GM21576 (cell line): ENCODE results near the gene KRT26.
A peak's percentile ranks its signal among the peaks of the same experiment; 100 is the strongest.
"Not testable (repeated sequence)": the region's sequence is repeated elsewhere in the genome, so short reads cannot be mapped to it uniquely, and the experiment has no call there.

Experiments
- ATAC-seq: cut with Tn5 transposase; IDR thresholded peaks from one replicate; pipeline ENCODE4 v1.9.1; 2021; ENCODE audit warnings: mild to moderate bottlenecking, moderate library complexity; ENCODE audit not compliant: unreplicated experiment

KRT26 gene, protein sequence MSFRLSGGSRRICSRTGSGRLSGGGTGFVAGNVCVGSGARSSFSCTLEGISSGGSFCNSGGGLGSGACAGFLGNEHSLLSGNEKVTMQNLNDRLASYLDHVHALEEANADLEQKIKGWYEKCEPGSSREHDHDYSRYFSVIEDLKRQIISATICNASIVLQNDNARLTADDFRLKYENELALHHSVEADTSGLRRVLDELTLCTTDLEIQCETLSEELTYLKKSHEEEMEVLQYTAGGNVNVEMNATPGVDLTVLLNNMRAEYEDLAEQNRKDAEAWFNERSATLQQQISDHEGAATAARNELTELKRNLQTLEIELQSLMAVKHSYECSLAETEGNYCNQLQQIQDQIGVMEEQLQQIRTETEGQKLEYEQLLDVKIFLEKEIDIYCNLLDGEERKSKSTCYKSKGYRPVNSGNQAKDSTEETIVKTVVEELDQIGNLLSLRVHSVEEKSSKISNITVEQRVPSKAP

DNA sequence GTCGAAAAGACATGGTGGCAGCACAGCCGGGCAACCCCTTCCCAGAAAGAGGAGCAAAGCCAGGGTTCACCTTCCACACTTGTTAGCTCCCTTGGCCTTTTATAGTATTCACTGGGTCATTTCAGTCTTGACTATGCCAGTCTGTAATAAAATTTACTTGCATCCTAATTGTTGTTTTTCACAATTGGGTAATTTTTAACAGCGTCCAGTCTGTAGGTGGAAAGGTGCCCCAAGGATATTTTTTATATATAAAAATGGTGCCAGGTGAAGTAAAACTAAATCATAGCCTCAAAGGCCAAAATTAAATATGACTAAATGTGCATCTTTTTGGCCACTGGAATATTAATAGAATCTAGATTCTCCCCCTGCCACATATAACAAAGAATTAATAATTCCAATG lies at the start of gene KRT26:
Gene KRT26 (minus strand): TSS at position 101 of the 400 bp plus-strand sequence. CDS start 88 bp downstream, at position 13.
- ATAC-seq: no peak

DNA sequence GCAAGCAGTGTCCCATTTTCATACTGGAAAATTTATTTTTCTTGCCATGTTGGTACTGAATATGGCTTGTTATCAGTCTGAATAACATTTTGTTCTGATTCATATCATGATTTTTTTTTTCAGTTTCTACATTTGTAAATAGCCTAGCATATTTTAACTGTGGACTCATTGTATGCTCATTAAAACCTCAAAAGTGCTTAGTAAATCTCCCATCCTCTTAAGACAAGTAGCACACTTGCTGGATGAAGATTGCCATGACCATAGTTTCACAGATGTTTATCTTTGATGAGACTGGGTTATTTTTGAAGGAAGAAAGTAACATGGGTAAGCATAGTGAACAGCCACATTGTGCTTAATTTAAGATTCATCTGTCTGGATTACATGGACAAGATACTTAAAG lies 49.5 kb upstream of the KRT26 start:
- no peak for ATAC-seq

DNA sequence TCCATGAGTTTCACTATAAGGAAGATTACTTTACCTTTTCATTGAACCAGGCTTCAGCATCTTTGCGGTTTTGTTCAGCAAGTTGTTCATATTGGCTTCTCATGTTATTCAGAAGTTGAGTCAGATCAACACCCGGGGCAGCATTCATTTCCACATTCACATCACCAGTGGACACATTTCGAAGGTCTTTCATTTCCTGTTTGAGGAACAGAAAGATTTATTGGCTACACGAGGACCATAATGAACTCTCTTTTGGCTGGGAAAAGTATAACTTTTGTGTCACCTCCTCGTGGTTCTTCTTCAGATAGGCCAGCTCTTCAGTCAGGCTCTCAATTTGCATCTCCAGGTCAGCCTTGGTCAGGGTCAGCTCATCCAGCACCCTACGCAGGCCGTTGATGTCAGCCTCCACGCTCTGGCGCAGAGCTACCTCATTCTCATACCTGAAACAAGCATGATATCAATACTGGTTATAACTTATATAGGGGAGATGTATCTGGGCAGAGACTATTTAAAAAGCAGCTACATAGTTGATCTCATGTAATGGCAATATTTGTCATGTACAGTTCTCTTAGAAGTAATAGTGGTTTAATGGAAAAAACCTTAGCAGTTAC lies 48.3 kb upstream of the KRT26 start:
- no peak for ATAC-seq

DNA sequence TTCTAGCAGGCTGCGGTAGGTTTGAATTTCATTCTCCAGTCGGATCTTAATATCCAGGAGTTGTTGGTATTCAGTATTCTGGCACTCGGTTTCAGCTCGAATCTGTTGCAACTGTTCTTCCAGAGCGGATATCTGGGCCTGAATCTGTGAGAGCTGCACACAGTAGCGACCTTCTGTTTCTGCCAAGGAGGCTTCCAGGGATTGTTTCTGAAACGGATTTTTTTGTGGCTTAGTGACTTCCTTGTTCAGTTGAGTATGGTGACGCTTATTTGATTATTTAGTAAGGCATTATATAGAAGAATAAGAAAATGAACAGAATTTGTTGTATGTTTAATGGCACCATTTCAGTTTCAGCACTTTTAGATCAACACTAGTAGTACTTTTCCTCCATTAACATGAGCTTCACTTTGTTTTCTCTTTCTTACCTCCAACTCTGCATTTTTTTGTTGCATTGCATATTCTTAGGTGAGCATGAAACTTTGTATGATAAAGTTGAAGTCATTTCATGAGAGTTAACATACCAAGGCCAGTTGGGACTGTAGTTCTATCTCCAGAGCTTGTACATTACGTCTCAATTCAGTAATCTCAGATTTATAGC lies 47.6 kb upstream of the KRT26 start:
- ATAC-seq: no peak

DNA sequence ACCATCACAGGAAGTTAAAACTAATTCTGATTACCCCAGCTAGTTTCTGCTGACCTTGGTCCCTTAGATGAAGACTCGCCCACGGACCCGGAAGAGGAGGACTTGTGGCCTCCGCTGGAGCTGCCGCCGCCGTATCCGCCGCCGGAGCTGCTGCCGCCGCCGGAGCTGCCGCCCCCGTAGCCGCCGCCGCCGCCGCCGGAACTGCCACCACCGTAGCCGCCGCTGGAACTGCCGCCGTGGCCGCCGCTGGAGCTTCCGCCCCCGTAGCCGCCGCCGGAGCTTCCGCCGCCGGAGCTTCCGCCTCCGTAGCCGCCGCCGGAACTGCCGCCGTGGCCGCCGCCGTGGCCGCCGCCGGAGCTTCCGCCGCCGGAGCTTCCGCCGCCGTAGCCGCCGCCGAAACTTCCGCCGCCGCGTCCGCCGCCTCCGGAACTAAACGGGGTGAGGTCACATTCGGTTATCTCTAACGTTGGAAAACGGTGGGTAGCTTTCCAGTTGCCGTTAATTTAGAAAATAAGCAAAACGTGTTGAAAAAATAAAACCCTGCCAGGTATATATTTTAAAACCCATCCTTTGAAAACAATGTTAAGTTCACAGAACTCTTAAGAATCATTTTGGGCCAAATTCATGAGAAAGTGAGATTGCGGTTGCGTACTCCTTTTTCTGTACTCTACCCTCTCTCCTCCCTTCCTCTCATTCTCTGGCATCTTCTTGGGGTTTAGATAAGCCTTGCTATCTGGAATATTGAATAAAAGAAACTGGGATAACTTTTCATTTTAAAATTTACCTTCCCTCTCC lies 46.9 kb upstream of the KRT26 start:
- ATAC-seq: peak; percentile 73

DNA sequence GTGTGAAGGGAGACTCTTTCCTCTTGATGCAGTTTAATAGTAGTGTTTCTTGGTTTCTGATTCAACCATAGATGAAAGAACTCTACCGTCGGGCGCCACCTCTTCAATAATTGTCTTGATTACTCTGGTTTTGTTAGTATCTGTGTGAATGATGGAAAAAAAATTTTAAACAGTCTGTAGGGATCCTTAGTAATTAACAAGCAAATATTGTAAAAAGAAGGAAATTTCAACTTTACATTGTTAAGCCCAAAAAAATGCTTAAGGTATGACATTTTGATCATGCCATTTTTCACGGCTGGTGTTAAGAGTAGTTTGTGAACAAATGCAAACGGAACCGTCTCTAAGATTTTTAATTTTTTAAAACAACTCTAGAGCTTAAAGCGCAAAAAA lies 46.3 kb upstream of the KRT26 start:
- no peak for ATAC-seq

DNA sequence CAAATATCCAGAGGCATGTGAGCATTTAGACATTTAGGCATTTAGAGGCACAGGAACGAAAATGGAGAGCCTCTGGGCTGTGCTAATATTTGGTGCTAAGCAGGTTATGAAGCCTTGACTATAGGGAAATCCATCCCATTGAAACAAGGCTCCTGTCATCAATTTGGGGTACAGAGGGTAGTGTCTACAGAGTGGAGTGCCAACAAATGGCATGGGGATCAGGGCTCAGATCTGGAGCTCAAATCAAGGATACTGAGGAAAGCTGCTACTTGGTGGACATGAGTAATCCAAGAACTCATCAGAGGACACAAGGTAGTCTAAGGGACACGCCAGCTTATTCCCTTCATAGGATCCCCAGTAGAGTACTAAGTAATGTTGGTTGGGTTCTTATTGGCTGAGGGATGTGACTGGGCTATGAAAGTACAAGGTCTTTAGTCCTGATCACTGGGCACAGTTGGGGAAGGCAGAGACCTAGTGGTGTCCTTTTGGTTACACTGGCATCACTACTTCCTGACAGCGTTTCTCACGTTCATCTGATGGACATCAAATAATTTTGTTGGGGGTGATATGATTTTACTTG lies 45.2 kb upstream of the KRT26 start:
- no peak for ATAC-seq

DNA sequence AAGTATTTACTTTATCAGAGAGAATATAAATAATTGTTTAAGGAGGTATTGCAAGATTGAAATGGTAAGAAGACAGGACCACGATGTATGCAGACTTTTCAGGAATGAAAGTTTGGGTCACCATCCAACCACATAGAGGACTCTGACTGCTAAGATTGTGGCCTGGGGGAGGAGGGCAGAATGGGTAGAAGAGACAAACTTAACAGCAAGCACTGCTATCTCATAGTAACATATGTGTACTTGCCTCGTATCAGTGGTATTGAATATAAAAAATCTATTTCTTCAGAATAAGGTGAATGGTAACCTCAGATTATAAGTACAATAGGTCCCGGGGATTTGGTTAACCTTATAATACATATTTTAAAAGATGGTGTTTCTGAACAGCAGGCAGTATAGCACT lies 44.6 kb upstream of the KRT26 start:
- ATAC-seq: no peak

DNA sequence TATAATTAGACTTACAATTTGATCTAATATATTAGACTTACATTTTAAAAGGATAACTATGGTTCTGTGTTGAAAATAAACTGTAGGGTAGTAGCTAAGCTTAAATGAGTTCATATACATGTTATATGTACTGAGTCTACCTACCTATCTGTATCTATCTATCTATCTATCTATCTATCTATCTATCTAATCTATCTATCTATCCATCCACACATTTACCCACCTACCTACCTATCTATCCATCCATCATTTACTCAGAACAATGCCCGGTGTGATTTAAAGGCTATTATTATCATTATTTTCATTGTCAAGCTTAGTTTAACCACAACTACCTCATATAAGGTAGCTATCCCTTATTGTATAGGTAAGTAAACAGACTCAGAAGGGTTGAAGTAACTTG lies 43.4 kb upstream of the KRT26 start:
- ATAC-seq: no peak

DNA sequence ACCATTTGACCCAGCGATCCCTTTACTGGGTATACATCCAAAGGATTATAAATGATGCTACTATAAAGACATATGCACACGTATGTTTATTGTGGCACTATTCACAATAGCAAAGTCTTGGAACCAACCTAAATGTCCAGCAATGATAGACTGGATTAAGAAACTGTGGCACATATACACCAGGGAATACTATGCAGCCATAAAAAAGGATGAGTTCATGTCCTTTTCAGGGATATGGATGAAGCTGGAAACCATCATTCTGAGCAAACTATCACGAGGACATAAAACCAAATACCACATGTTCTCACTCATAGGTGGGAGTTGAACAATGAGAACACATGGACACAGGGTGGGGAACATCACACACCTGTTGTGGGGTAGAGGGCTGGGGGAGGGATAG lies 42.7 kb upstream of the KRT26 start:
- ATAC-seq: not testable (repeated sequence)

DNA sequence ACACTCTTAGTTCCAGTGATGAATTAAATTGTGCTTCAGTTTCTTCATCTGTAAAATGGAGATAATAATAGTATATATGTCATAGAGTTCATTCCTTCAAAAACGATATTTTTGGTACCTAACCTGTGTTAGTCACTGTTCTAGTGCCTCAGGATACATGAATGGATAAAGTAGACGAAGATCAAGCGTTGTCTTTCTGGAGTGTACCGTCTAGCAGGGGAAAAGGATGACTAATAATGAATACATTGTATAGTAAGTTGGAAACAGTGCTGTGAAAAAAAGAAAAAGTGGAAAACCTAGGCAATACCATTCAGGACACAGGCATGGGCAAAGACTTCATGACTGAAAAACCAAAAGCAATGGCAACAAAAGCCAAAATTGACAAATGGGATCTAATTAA lies 41.8 kb upstream of the KRT26 start:
- no peak for ATAC-seq

DNA sequence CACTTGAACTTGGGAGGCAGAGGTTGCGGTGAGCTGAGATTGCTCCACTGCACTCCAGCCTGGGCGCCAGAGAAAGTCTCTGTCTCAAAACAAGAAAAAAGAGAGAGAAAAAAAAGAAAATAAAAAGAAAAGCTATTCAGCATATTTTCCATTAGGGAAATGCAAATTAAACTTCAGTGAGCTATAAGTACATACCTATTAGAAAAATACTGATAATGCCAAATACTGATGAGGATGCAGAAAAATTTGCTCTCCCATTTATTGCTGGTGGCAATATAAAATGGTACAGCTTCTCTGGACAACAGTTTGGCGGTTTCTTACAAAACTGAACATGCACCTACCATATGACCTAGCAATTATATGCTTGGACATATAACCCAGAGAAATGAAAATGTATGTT lies 40.6 kb upstream of the KRT26 start:
- no peak for ATAC-seq

DNA sequence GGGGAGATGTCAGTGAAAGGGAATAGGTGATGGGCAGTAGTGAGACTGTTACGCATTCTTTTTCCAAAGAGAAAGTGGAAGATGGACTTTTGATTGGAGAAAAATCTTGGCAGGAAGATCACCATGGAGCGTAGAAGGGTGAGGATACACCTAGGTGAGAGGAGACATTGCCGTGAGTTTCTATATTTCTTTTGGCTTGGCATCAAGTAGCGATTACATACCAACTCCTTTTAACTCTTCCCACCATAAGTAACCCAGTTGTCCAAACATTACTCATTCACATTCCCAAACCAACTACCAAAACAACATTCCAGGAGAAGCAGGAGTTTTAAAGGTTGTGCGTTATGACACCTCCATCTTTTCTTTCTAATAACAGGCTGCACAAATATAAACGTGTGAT lies 38.5 kb upstream of the KRT26 start:
- ATAC-seq: no peak

DNA sequence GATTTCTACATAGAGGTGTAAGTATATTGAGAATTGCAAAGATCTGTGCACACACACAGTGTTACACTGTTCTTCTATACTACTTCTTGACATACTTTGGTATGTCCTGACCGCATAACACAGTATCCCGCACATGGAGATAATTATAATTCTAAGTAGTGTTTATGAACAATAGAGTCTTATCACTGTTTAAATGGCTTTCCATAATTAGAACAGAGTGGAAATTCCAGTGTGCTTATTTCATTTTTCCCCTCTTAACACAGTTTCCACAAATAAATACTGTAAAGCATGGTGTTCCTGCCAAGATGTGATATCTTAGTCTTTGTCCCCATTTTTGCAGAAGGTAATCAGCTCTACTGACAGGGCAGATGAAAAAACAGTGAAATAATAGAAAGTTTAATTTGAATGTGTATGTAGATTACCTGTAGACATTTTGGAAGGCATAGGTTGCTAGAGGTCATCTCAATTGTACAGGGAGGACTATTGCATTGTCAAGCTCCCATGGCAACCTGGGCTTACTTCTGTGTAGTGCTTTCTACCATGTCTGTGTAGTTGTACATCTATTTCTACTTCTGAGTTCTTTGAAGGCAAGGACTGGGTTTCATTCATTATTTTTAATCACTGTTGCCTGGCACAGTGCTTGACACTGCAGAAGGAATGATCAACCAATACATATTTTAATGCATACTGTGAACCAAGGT lies 37.9 kb upstream of the KRT26 start:
- no peak for ATAC-seq

DNA sequence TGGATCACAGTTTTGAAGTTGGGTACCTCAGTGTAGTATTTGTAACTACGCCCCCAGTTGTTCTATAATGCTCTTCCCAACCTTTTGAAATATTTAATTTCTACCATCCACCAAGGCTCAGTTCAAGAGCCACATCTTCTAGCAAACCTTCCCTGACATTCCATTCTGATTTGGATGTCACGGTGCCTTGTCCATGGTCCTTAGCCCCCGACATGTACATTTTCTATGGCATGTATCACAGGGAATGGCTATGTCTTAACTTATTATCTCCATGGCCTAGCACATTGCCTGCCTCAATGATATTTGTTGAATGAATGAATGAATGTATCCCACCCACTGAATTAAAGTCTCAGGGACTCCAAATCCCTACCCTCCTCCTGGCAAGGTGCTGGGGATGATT lies 34.1 kb upstream of the KRT26 start:
- ATAC-seq: no peak

DNA sequence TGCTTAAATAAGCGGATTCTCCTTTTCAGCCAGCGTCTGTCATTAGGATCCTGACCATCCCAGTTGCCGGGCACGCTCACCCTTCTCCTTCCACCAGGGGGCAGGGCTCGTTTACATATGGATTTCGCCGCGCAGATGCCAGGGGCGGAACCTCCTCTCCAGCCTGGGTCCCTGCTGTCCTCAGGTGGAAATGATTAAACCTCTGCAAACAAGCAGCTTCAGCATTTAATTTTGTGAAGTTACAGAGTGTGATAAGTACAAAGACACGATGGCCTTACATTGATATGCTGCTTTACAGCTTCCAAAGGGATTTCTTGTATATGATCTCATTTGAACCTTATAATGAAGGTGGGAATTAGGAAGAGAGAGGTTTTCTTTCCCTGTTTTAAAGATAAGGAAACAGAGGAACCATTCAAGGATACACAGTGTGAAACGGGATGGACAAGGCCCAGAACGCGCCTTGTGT lies 31.6 kb upstream of the KRT26 start:
- no peak for ATAC-seq

DNA sequence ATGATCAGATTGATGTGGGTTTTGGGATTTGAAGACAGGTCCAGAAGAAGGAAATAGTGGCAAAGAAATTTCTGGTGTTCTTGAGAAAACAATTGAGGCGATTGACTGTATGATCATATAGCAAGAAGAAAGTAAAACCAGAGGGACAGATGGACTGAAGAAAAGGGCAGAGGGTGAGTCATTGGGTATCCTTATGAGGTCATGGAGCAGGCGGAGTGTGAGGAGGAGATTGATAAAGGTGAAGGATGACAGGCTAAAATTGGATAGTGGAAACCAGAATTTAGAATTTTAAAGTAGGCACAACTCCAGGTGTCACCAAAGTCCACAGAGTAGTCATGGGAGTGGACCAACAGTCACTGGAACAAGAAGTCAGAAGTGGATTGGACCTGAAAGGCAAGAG lies 29.2 kb upstream of the KRT26 start:
- ATAC-seq: no peak

DNA sequence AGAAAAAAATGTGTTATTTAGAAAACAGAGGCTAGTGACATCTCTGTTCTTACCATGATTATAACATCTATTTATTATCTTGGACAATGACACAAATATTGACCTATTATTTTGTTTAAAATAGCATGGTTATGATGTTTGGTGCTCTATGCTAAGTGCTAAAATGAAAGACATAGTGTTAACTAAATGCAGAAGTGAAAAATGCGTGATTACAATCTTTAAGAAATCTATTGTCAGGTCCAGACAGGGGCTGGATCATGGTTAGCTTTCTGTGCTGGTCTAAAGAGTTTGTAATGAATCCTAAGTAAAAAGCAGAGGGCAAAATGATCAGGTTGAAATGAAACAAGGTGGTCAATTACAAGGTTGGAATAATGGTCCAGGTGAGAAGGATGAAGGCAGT lies 28.4 kb upstream of the KRT26 start:
- no peak for ATAC-seq

DNA sequence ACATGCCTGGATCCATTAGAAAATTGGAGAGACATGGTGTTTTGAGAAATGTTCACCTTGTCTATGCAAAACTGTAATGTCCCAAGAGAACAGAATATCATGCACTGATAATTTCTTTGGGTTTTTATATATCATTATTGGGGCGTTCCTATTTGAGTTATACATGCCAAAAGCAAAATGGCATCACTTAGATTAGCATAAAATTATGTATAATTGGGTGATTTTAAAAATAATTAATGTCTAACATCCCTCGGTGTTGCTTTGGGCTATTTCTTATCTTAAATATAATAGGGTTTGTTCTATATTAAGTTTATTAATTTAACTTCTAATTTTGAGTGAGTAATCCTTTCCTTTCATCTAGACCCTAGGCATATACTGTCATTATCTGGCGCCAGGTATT lies 27.9 kb upstream of the KRT26 start, which contains the start of gene KRT28:
Gene KRT28 (minus strand): TSS at position 101 of the 400 bp plus-strand sequence. CDS start 66 bp downstream, at position 35.
- ATAC-seq: no peak

DNA sequence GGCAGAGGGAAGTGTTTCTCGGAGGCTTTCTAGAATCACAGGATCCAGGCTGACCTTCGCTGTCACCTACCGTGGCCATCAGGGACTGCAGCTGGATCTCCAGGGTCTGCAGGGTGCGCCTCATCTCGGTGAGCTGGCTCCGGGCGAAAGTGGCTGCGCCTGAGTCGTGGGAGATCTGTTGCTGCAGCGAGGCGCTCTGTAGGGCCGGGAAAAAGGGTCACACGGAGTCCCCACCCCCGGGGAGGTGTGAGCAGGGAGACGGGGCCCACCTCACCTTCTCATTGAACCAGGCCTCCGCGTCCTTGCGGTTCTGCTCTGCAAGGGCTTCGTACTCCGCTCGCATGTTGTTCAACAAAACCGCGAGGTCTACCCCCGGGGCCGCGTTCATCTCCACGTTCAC lies 24.8 kb upstream of the KRT26 start:
- ATAC-seq: no peak
